Superior temporal gyrus (tissue), 1 donor: ENCODE results near the gene TRIM13.
"Not testable (repeated sequence)": the region's sequence is repeated elsewhere in the genome, so short reads cannot be mapped to it uniquely, and the experiment has no call there.

Source experiments
- DNase-seq: peaks from one replicate; pipeline ENCODE4 v3.0.0-alpha.2; 2016; ENCODE audit errors: extremely low spot score

The TRIM13 gene

GRCh38 chr13:50060718-50061117 lies 63.9 kb downstream of the TRIM13 start:
- no peak for DNase-seq

GRCh38 chr13:50062336-50062735 lies 65.5 kb downstream of the TRIM13 start:
- not testable (repeated sequence) for DNase-seq

GRCh38 chr13:50065712-50066111 lies 68.9 kb downstream of the TRIM13 start:
- DNase-seq: no peak
